Ascending aorta (tissue), 2 donors: ENCODE data around the gene PTPRO. TPM values are rescaled to one million over a fixed set of nuclear protein-coding genes. Genes with fewer than 3 reads are reported as not detected.
A peak's percentile ranks its signal among the peaks of the same experiment; 100 is the strongest.

Experiments used
- DNase-seq, 2 donors: peaks; one replicate each; pipeline ENCODE4 v3.0.0-alpha.2; 2019; ENCODE audit warnings: low spot score in 2 of 2
- H3K27ac ChIP-seq, 2 donors: fragments of 200-600 bp; sonication (generic); one replicate each; pipeline ENCODE4 v1.5.1; 2016 to 2017; ENCODE audit warnings: mild to moderate bottlenecking in 1 of 2
- H3K27me3 ChIP-seq: fragments of 200-600 bp; sonication (generic); one replicate; pipeline ENCODE4 v1.5.1; 2017
- H3K36me3 ChIP-seq, 2 donors: fragments of 200-600 bp; sonication (generic); one replicate each; pipeline ENCODE4 v1.5.1; 2016
- H3K4me1 ChIP-seq, 2 donors: fragments of 200-600 bp; sonication (generic); one replicate each; pipeline ENCODE4 v1.5.1; 2016 to 2017; ENCODE audit warnings: mild to moderate bottlenecking in 1 of 2
- H3K4me3 ChIP-seq, 2 donors: fragments of 200-600 bp; sonication (generic); one replicate each; pipeline ENCODE4 v1.5.1; 2016 to 2017; ENCODE audit warnings: mild to moderate bottlenecking in 1 of 2
- H3K9me3 ChIP-seq, 2 donors: fragments of 200-600 bp; sonication (generic); one replicate each; pipeline ENCODE4 v1.5.1; 2016
- intact Hi-C: fragments of 100-400 bp; cut with DNase I; formaldehyde crosslinking; loops from one replicate; pipeline ENCODE4 v1.15.1; 2023
- total RNA-seq: library from RNA; depleted of rRNA; stranded (reverse); fragments of >200 nt; gene quantifications from one replicate; pipeline ENCODE4 v1.1.0, GENCODE V29; 2016
- TF ChIP-seq, protein P1 (sequence below), 3 experiments: fragments of 200-600 bp in 2 of 3; fragments of 450-650 bp in 1 of 3; sonication (generic) in 2 of 3; IDR thresholded peaks; one replicate each; pipeline ENCODE4 v1.5.1; 2016 to 2019; ENCODE audit warnings: antibody characterized with exemption in 3 of 3, mild to moderate bottlenecking in 1 of 3, moderate library complexity in 1 of 3

PTPRO gene
- total RNA-seq, 1 donor from 2014 or later, result 0.11 TPM

DNA sequence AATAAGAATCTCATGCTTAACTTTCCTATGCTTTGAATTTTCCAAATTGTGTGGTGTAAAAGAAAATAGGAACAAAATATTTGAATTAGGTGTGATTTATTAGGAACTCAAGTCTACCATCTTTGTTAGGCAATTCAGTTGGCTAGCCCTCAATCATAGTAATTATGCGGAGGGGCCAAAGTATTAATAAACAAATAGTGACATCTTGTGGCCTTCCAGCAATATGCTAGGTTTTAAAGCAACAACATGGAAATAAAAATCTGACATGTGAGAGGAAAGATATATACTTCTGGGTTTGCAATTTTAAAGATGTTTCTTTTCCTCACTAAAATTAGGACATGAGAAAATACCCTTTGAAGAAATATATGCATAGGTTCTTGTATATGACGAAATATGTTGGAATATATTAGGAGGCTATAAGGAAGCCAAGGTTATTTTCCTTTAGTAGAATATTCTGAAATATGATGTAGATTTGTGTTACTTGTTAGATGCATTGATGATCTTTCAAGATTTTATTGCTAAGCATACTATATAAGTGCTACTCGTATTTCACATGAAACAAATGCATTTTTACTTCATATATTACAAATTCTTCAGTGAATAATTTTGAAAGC is 200.4 kb downstream of the PTPRO start:
- Histone ChIP-seq H3K36me3 (no peaks in the 10 kb centered on the region), H3K4me3 (no peak overlapping the region), H3K9me3 (no peaks in the 10 kb centered on the region), H3K4me1 (no peaks in the 10 kb centered on the region), H3K27me3 (no peaks in the 10 kb centered on the region), H3K27ac (no peak overlapping the region)
- DNase-seq, result no peak
- intact Hi-C loops, result loop anchor here (1.0 to 10.0 kb wide), 6 partner anchors 246 to 798 kb away; partner anchors contain the start of genes ART4 and RERG
- TF ChIP-seq, protein P1, sequence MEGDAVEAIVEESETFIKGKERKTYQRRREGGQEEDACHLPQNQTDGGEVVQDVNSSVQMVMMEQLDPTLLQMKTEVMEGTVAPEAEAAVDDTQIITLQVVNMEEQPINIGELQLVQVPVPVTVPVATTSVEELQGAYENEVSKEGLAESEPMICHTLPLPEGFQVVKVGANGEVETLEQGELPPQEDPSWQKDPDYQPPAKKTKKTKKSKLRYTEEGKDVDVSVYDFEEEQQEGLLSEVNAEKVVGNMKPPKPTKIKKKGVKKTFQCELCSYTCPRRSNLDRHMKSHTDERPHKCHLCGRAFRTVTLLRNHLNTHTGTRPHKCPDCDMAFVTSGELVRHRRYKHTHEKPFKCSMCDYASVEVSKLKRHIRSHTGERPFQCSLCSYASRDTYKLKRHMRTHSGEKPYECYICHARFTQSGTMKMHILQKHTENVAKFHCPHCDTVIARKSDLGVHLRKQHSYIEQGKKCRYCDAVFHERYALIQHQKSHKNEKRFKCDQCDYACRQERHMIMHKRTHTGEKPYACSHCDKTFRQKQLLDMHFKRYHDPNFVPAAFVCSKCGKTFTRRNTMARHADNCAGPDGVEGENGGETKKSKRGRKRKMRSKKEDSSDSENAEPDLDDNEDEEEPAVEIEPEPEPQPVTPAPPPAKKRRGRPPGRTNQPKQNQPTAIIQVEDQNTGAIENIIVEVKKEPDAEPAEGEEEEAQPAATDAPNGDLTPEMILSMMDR (IDR thresholded peaks at IDR 0.05), result peak; percentile 53 to 64 (median 55)

DNA sequence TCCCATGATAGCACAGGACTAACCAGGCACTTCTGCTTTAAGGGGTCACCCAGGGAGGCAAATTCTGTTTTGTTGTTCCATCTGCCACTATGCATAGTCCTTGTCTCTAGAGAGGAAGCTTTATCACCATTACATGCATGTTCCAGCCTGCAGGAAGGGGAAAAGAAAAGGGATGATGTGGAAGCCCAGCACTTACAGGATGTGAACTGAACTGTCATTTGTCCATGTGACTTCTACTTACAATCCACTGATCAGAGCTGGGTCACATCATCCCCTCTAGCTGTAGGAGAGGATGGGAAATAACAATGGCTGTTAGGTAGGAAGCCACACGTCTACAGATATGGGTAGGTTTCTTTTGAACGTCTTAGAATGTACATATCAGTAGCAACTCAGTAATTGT is 203.1 kb downstream of the PTPRO start:
- H3K4me1 ChIP-seq, result no peaks in the 10 kb centered on the region
- H3K9me3 ChIP-seq, result peaks cover 0 to 11% of the 10 kb centered on the region in 2 donors
- no peak for DNase-seq
- TF ChIP-seq, protein P1 (IDR thresholded peaks at IDR 0.05), result no peak
- H3K27ac ChIP-seq, result no peak overlapping the region
- no peak overlapping the region for H3K4me3 ChIP-seq
- no peaks in the 10 kb centered on the region for H3K36me3 ChIP-seq
- no peaks in the 10 kb centered on the region for H3K27me3 ChIP-seq
- intact Hi-C loops, result loop anchor here (10.0 kb wide), 2 partner anchors 681 to 801 kb away; partner anchors contain the start of gene ART4

DNA sequence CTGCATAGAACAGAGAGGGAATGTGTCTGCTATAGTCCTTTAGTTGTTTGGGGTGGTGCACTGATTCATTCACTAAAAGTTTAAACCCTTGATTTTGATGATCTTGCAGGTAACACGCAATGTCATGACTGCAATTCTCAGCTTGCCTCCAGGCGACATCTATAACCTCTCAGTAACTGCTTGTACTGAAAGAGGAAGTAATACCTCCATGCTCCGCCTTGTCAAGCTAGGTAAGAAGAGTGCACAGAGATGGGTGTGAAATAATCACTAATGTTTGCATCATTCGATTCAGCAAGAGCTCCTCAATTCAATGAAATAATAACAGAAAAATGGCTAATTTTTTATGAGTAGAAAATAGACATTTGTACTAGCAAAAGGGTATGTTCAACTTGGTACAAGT is 203.7 kb downstream of the PTPRO start:
- Histone ChIP-seq H3K4me1 (peaks cover 0 to 4% of the 10 kb centered on the region in 2 donors), H3K4me3 (no peak overlapping the region), H3K27ac (no peak overlapping the region), H3K27me3 (no peaks in the 10 kb centered on the region), H3K9me3 (peaks cover 0 to 11% of the 10 kb centered on the region in 2 donors), H3K36me3 (no peaks in the 10 kb centered on the region)
- intact Hi-C loops, result loop anchor here (10.0 kb wide), 2 partner anchors 681 to 801 kb away; partner anchors contain the start of gene ART4
- DNase-seq, result no peak
- TF ChIP-seq, protein P1 (IDR thresholded peaks at IDR 0.05), result no peak

DNA sequence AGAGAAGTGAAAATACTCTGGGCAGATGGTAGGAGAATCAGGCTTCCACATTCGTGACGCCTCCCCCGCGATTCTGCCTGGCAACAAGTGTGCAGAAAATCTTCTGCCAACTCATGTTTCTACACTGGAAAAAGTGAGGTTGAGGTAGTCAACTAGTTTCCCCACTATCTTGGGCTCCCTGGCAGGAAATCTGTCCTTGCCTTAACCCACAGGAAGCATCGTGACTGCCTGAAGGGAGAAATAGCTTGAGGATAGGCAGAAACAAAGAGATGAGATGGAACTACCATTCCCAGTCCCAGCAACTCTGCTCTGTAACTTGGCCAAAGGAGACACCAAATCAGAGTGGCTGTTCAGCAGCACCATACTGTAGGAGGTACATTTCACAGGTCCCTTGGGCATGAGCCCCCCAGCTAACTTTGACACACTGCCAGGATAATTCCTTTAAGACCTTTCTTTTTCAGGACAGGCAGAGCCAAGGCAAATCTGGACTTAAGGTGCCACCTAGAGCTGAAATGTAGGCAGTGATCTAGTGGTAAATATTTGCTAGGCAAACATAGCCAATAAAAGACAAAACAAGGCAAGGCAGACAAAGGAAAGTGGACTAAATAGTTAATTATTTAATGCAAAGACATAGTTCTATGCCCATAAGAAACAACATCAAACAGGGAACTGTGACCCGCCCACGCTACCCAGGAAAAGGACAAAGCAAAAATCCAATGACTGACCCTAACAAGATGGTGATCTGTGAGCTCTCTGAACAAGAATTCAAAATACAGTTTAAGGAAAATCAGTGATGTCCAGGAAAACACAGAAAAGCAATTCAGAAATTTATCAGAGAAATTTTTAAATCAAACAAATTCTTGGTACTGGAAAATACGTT is 205.1 kb downstream of the PTPRO start:
- H3K4me3 ChIP-seq, result no peak overlapping the region
- intact Hi-C loops, result loop anchor here (10.0 kb wide), 2 partner anchors 683 to 803 kb away; partner anchors contain the start of gene ART4
- TF ChIP-seq, protein P1 (IDR thresholded peaks at IDR 0.05), result no peak
- H3K36me3 ChIP-seq, result no peaks in the 10 kb centered on the region
- H3K9me3 ChIP-seq, result peaks cover 0 to 11% of the 10 kb centered on the region in 2 donors
- DNase-seq, result peak in 1 of 2 donors; percentile 69
- peaks cover 0 to 8% of the 10 kb centered on the region in 2 donors for H3K4me1 ChIP-seq
- H3K27ac ChIP-seq, result no peak overlapping the region
- no peaks in the 10 kb centered on the region for H3K27me3 ChIP-seq

DNA sequence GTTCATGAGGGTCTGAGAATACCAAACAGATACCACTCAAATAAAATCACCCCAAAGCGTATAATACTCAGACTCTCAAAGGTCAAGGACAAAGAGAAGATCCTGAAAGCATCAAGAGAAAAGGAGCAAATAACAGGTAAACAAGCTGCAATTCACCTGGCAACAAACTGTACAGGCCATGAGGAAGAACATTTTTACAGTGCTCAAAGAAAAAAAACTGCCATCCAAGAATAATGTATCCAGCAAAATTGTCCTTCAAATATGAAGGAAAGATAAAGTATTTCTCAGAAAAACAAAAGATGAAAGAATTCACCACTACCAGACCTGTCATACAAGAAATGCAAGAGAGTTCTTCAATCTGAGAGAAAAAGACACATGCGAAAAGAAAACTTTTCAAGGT is 206.4 kb downstream of the PTPRO start:
- DNase-seq, result no peak
- no peak overlapping the region for H3K27ac ChIP-seq
- H3K27me3 ChIP-seq, result no peaks in the 10 kb centered on the region
- no peak overlapping the region for H3K4me3 ChIP-seq
- no peaks in the 10 kb centered on the region for H3K36me3 ChIP-seq
- H3K9me3 ChIP-seq, result peaks cover 0 to 11% of the 10 kb centered on the region in 2 donors
- TF ChIP-seq, protein P1 (IDR thresholded peaks at IDR 0.05), result no peak
- peaks cover 0 to 10% of the 10 kb centered on the region in 2 donors for H3K4me1 ChIP-seq
- intact Hi-C loops, result loop anchor here (10.0 kb wide), 2 partner anchors 684 to 804 kb away; partner anchors contain the start of gene ART4
